ENCODE data around the gene XDH. TPM values are rescaled to one million over a fixed set of nuclear protein-coding genes. Genes with fewer than 3 reads are reported as not detected.

Gene XDH
- total and polyA plus RNA-seq, 9 of the 15 experiments (the other 6 are each of a cell fraction or from before 2014, with no cell fraction given) = 0.04 to 0.06 TPM; not detected in 7

- TF ChIP-seq FIP1L1 (IDR thresholded peaks at IDR 0.05; ENCODE audit: low read depth, low read length, poor library complexity, severe bottlenecking) = no peak
- TF ChIP-seq SMC3 (conservative IDR thresholded peaks at IDR 0.05; ENCODE audit: insufficient read depth, low read depth, low read length) = peak; percentile 67
- TF ChIP-seq FOXM1 (IDR thresholded peaks at IDR 0.05; ENCODE audit: low read depth) = no peak
- no peak for TF ChIP-seq FOXM1 (CRISPR knock-in tag; IDR thresholded peaks at IDR 0.05; ENCODE audit: low read depth)
- TF ChIP-seq BACH1 (tag; IDR thresholded peaks at IDR 0.05) = no peak
- TF ChIP-seq CEBPB (tag; IDR thresholded peaks at IDR 0.05) = peak; percentile 77
- TF ChIP-seq SMARCA4 (IDR thresholded peaks at IDR 0.05) = no peak
- TF ChIP-seq, protein P1, sequence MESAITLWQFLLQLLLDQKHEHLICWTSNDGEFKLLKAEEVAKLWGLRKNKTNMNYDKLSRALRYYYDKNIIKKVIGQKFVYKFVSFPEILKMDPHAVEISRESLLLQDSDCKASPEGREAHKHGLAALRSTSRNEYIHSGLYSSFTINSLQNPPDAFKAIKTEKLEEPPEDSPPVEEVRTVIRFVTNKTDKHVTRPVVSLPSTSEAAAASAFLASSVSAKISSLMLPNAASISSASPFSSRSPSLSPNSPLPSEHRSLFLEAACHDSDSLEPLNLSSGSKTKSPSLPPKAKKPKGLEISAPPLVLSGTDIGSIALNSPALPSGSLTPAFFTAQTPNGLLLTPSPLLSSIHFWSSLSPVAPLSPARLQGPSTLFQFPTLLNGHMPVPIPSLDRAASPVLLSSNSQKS (CRISPR knock-in tag; IDR thresholded peaks at IDR 0.05) = no peak
- peak; percentile 44; the same call in 1 of the 2 replicates for TF ChIP-seq RB1 (IDR thresholded peaks at IDR 0.05; ENCODE audit: low read depth)
- no peak for TF ChIP-seq FOXJ3 (CRISPR knock-in tag; IDR thresholded peaks at IDR 0.05)
- TF ChIP-seq HDAC1 (IDR thresholded peaks at IDR 0.05) = no peak
- 0 out of 2 replicates have a peak, but pooled peaks have one; percentile 32 for TF ChIP-seq TEAD4 (IDR thresholded peaks at IDR 0.05; ENCODE audit: low read length)
- no peak for TF ChIP-seq TEAD4 (CRISPR knock-in tag; IDR thresholded peaks at IDR 0.05; ENCODE audit: borderline replicate concordance)
- no peak for TF ChIP-seq ARID3B (CRISPR knock-in tag; IDR thresholded peaks at IDR 0.05; ENCODE audit: borderline replicate concordance)
- TF ChIP-seq ZNF232 (CRISPR knock-in tag; IDR thresholded peaks at IDR 0.05) = no peak
- TF ChIP-seq ETV6 (IDR thresholded peaks at IDR 0.05; ENCODE audit: borderline replicate concordance in 1 of 2, low read depth in 2 of 2, low read length in 1 of 2) = no peak
- TF ChIP-seq ETV6 (CRISPR knock-in tag; IDR thresholded peaks at IDR 0.05; ENCODE audit: borderline replicate concordance) = no peak
- no peak for TF ChIP-seq ZNF551 (CRISPR knock-in tag; IDR thresholded peaks at IDR 0.05)
- TF ChIP-seq ZNF655 (CRISPR knock-in tag; IDR thresholded peaks at IDR 0.05) = no peak
- TF ChIP-seq, protein P2, sequence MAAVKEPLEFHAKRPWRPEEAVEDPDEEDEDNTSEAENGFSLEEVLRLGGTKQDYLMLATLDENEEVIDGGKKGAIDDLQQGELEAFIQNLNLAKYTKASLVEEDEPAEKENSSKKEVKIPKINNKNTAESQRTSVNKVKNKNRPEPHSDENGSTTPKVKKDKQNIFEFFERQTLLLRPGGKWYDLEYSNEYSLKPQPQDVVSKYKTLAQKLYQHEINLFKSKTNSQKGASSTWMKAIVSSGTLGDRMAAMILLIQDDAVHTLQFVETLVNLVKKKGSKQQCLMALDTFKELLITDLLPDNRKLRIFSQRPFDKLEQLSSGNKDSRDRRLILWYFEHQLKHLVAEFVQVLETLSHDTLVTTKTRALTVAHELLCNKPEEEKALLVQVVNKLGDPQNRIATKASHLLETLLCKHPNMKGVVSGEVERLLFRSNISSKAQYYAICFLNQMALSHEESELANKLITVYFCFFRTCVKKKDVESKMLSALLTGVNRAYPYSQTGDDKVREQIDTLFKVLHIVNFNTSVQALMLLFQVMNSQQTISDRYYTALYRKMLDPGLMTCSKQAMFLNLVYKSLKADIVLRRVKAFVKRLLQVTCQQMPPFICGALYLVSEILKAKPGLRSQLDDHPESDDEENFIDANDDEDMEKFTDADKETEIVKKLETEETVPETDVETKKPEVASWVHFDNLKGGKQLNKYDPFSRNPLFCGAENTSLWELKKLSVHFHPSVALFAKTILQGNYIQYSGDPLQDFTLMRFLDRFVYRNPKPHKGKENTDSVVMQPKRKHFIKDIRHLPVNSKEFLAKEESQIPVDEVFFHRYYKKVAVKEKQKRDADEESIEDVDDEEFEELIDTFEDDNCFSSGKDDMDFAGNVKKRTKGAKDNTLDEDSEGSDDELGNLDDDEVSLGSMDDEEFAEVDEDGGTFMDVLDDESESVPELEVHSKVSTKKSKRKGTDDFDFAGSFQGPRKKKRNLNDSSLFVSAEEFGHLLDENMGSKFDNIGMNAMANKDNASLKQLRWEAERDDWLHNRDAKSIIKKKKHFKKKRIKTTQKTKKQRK (IDR thresholded peaks at IDR 0.05; ENCODE audit: borderline replicate concordance, low read depth, low read length) = no peak
- no peak for TF ChIP-seq TARDBP (IDR thresholded peaks at IDR 0.05)
- no peak for TF ChIP-seq RBM22 (IDR thresholded peaks at IDR 0.05; ENCODE audit: low read depth, low read length, poor library complexity, severe bottlenecking)
- no peak for TF ChIP-seq ELF1 (tag; IDR thresholded peaks at IDR 0.05)
These were observed 80.9 kb downstream of the XDH start (continued) for GRCh38 chr2:31333527-31334183.

Measured in K562 (cell line).